ENCODE measurements around the gene TSKS. TPM values are rescaled to one million over a fixed set of nuclear protein-coding genes. Genes with fewer than 3 reads are reported as not detected.

The TSKS gene
- total RNA-seq, 1 experiment from 2014 or later, result 0.28 TPM

- Histone ChIP-seq H4K8ac (replicated peaks; ENCODE audit: insufficient read length, low read depth, low read length) (no peak overlapping the region), H3K27ac (ENCODE audit: insufficient read length, low read depth, low read length) (no peak overlapping the region), H3K18ac (ENCODE audit: insufficient read length, low read depth, low read length) (no peak overlapping the region), H2BK5ac (ENCODE audit: insufficient read length, low read length) (no peak overlapping the region), H3K4me1 (ENCODE audit: insufficient read depth, low read length) (no peaks in the 10 kb centered on the region), H3K9ac (ENCODE audit: extremely low read depth, insufficient read length, low read length) (no peak overlapping the region), H3K79me2 (ENCODE audit: insufficient read depth, low read length) (no peaks in the 10 kb centered on the region), H2BK15ac (ENCODE audit: low read depth, low read length) (no peak overlapping the region), H3K9me3 (ENCODE audit: control insufficient read depth, low read depth, low read length) (no peaks in the 10 kb centered on the region), H2BK12ac (ENCODE audit: insufficient read length, low read depth, low read length) (no peak overlapping the region), H2AK5ac (ENCODE audit: insufficient read length, low read length) (no peak overlapping the region), H3K23ac (ENCODE audit: insufficient read length, low read depth, low read length) (no peak overlapping the region), H3K27me3 (ENCODE audit: insufficient read depth, low read length) (no peaks in the 10 kb centered on the region), H4K20me1 (ENCODE audit: control insufficient read depth, insufficient read depth, insufficient read length) (no peaks in the 10 kb centered on the region), H3K56ac (ENCODE audit: insufficient read length, low read depth, low read length) (no peak overlapping the region), H3K4me2 (ENCODE audit: insufficient read depth, insufficient read length, low read length) (no peak overlapping the region), H4K5ac (ENCODE audit: insufficient read length, low read depth, low read length) (no peak overlapping the region), H3K14ac (ENCODE audit: insufficient read depth, low read length) (no peak overlapping the region), H2AFZ (ENCODE audit: low read length) (no peak overlapping the region), H3K4ac (ENCODE audit: low read depth, low read length) (no peak overlapping the region), H3K23me2 (ENCODE audit: insufficient read length, low read depth, low read length, poor library complexity, severe bottlenecking) (no peaks in the 10 kb centered on the region), H2BK120ac (ENCODE audit: low read depth, low read length, poor library complexity, severe bottlenecking) (no peak overlapping the region), H2BK20ac (ENCODE audit: low read depth, low read length, poor library complexity, severe bottlenecking) (no peak overlapping the region), H3K79me1 (ENCODE audit: insufficient read depth, low read depth, low read length, poor library complexity, severe bottlenecking) (no peaks in the 10 kb centered on the region), H3T11ph (ENCODE audit: low read length) (no peak overlapping the region), H4K91ac (ENCODE audit: insufficient read length, low read depth, low read length) (no peak overlapping the region)
- WGBS (ENCODE audit: extremely low coverage, insufficient read length, low lambda C conversion rate), result no CpG with 5 or more reads among the region's 6 CpGs
- no peak for DNase-seq
- Mint-ChIP-seq H3K4me1 (no peaks in the 10 kb centered on the region), H3K9me3 (no peaks in the 10 kb centered on the region; a peak in 1 of 5 replicates), H3K27ac (peak overlapping the region in 1 of 3 experiments; percentile 61; a peak in 1 of 7 replicates), H3K4me3 (no peak overlapping the region), H3K36me3 (ENCODE audit: insufficient read depth in 1 of 3, low read depth in 3 of 3) (peaks cover 32 to 79% (median 53%) of the 10 kb centered on the region in 3 experiments; a peak in 6 of 7 replicates), H3K27me3 (ENCODE audit: low read depth) (no peaks in the 10 kb centered on the region)
- no peak for TF ChIP-seq CTCF (conservative IDR thresholded peaks at IDR 0.05)
Measured at GRCh38 chr19:49793561-49793840, 30.4 kb upstream of the TSKS start.

Data from H9 (cell line).